Measurements from ENCODE around the gene DNM3.
"Not testable (repeated sequence)": the region's sequence is repeated elsewhere in the genome, so short reads cannot be mapped to it uniquely, and the experiment has no call there.

Gene DNM3

GRCh38 chr1:172402878-172403569 lies 561.7 kb downstream of the DNM3 start:
- DNase-seq = no peak

GRCh38 chr1:172404121-172404520 lies 562.8 kb downstream of the DNM3 start:
- DNase-seq = no peak

GRCh38 chr1:172405912-172406311 lies 564.6 kb downstream of the DNM3 start:
- DNase-seq = no peak

GRCh38 chr1:172406968-172407367 lies 565.7 kb downstream of the DNM3 start:
- no peak for DNase-seq

- no peak for DNase-seq
Observed at GRCh38 chr1:172408958-172409357, 567.7 kb downstream of the DNM3 start.

GRCh38 chr1:172410027-172410426 lies 568.7 kb downstream of the DNM3 start:
- no peak for DNase-seq

GRCh38 chr1:172411791-172412338 lies 570.6 kb downstream of the DNM3 start:
- no peak for DNase-seq

- no peak for DNase-seq
Observed at GRCh38 chr1:172414331-172414730, 573.0 kb downstream of the DNM3 start.

- no peak for DNase-seq
Observed at GRCh38 chr1:172416496-172417035, 575.3 kb downstream of the DNM3 start.

GRCh38 chr1:172417557-172417956 lies 576.3 kb downstream of the DNM3 start:
- no peak for DNase-seq

- DNase-seq = no peak
Observed at GRCh38 chr1:172420385-172420784, 579.1 kb downstream of the DNM3 start, which contains the start of gene C1orf105. C1orf105 (plus strand) TSS chr1:172420685; CDS start chr1:172420886, 201 bp downstream.

- DNase-seq = no peak
Observed at GRCh38 chr1:172421974-172422604, 580.8 kb downstream of the DNM3 start.

GRCh38 chr1:172423336-172423735 lies 582.0 kb downstream of the DNM3 start:
- no peak for DNase-seq

GRCh38 chr1:172425339-172425738 lies 584.0 kb downstream of the DNM3 start:
- no peak for DNase-seq

- no peak for DNase-seq
Observed at GRCh38 chr1:172427191-172427590, 585.9 kb downstream of the DNM3 start.

- no peak for DNase-seq
Observed at GRCh38 chr1:172429331-172430127, 588.2 kb downstream of the DNM3 start.

- DNase-seq = no peak
Observed at GRCh38 chr1:172430128-172430454, 588.8 kb downstream of the DNM3 start.

GRCh38 chr1:172431204-172431603 lies 589.9 kb downstream of the DNM3 start:
- DNase-seq = no peak

- DNase-seq = no peak
Observed at GRCh38 chr1:172431721-172432192, 590.5 kb downstream of the DNM3 start.

GRCh38 chr1:172437183-172437582 lies 595.9 kb downstream of the DNM3 start:
- not testable (repeated sequence) for DNase-seq

GRCh38 chr1:172442404-172442803 lies 601.1 kb downstream of the DNM3 start:
- no peak for DNase-seq

GRCh38 chr1:172442843-172443565 lies 601.7 kb downstream of the DNM3 start:
- no peak for DNase-seq

Measured in stimulated activated CD4-positive, alpha-beta T cell treated with anti-CD3 and anti-CD28 coated beads, Interleukin-1b, Interleukin-23, amount 100 ng/mL, for 48 hours (primary cell).